ENCODE data around the gene PLCB3.

The PLCB3 gene

GRCh38 chr11:64222651-64223000 is 28.7 kb upstream of the PLCB3 start:
- peaks cover 33% of the 10 kb centered on the region for H3K36me3 ChIP-seq (replicated peaks; ENCODE audit: low read depth, low read length)

GRCh38 chr11:64223001-64223651 is 28.2 kb upstream of the PLCB3 start:
- Histone ChIP-seq H3K9ac (ENCODE audit: low read length) (no peak overlapping the region), H3K4me1 (ENCODE audit: low read length) (peaks cover 20% of the 10 kb centered on the region), H3K79me2 (ENCODE audit: low read length) (peaks cover 17% of the 10 kb centered on the region), H3K9me3 (ENCODE audit: insufficient read depth, low read length) (no peaks in the 10 kb centered on the region), H3K4me3 (ENCODE audit: low read length) (no peak overlapping the region), H3K4me2 (ENCODE audit: low read length) (no peak overlapping the region), H3K27me3 (ENCODE audit: low read depth, low read length) (no peaks in the 10 kb centered on the region), H4K20me1 (ENCODE audit: insufficient read depth, low read length) (no peaks in the 10 kb centered on the region), H3K36me3 (replicated peaks; ENCODE audit: low read depth, low read length) (peaks cover 33% of the 10 kb centered on the region), H2AFZ (ENCODE audit: low read depth, low read length) (no peak overlapping the region), H3K27ac (ENCODE audit: low read length) (no peak overlapping the region)
- no peak for TF ChIP-seq CTCF (IDR thresholded peaks at IDR 0.05; ENCODE audit: low read depth, low read length)
- TF ChIP-seq EZH2phosphoT487 (IDR thresholded peaks at IDR 0.05; ENCODE audit: low read depth), result no peak

More at GRCh38 chr11:64222651-64223000, 28.7 kb upstream of the PLCB3 start:
- Histone ChIP-seq H4K20me1 (ENCODE audit: insufficient read depth, low read length) (no peaks in the 10 kb centered on the region), H3K9me3 (ENCODE audit: insufficient read depth, low read length) (no peaks in the 10 kb centered on the region), H3K4me3 (ENCODE audit: low read length) (no peak overlapping the region), H3K27me3 (ENCODE audit: low read depth, low read length) (no peaks in the 10 kb centered on the region), H3K79me2 (ENCODE audit: low read length) (peaks cover 17% of the 10 kb centered on the region), H3K4me1 (ENCODE audit: low read length) (peaks cover 19% of the 10 kb centered on the region), H3K4me2 (ENCODE audit: low read length) (no peak overlapping the region), H3K27ac (ENCODE audit: low read length) (no peak overlapping the region), H3K9ac (ENCODE audit: low read length) (no peak overlapping the region), H2AFZ (ENCODE audit: low read depth, low read length) (no peak overlapping the region)
- TF ChIP-seq CTCF (IDR thresholded peaks at IDR 0.05; ENCODE audit: low read depth, low read length), result no peak
- TF ChIP-seq EZH2phosphoT487 (IDR thresholded peaks at IDR 0.05; ENCODE audit: low read depth), result no peak

- Histone ChIP-seq H3K36me3 (replicated peaks; ENCODE audit: low read depth, low read length) (peaks cover 24% of the 10 kb centered on the region), H3K9me3 (ENCODE audit: insufficient read depth, low read length) (no peaks in the 10 kb centered on the region), H2AFZ (ENCODE audit: low read depth, low read length) (no peak overlapping the region), H3K27me3 (ENCODE audit: low read depth, low read length) (no peaks in the 10 kb centered on the region), H4K20me1 (ENCODE audit: insufficient read depth, low read length) (no peaks in the 10 kb centered on the region), H3K27ac (ENCODE audit: low read length) (no peak overlapping the region), H3K9ac (ENCODE audit: low read length) (no peak overlapping the region), H3K79me2 (ENCODE audit: low read length) (peaks cover 17% of the 10 kb centered on the region), H3K4me3 (ENCODE audit: low read length) (no peak overlapping the region), H3K4me1 (ENCODE audit: low read length) (peaks cover 20% of the 10 kb centered on the region), H3K4me2 (ENCODE audit: low read length) (no peak overlapping the region)
- no peak for TF ChIP-seq CTCF (IDR thresholded peaks at IDR 0.05; ENCODE audit: low read depth, low read length)
- TF ChIP-seq EZH2phosphoT487 (IDR thresholded peaks at IDR 0.05; ENCODE audit: low read depth), result no peak
Observed at GRCh38 chr11:64224151-64224890, 27.0 kb upstream of the PLCB3 start.

- Histone ChIP-seq H3K4me3 (ENCODE audit: low read length) (peak overlapping the region; percentile 95), H3K27me3 (ENCODE audit: low read depth, low read length) (no peaks in the 10 kb centered on the region), H3K79me2 (ENCODE audit: low read length) (peaks cover 17% of the 10 kb centered on the region), H3K4me2 (ENCODE audit: low read length) (peak overlapping the region; percentile 76), H3K36me3 (replicated peaks; ENCODE audit: low read depth, low read length) (peaks cover 17% of the 10 kb centered on the region), H3K27ac (ENCODE audit: low read length) (peak overlapping the region; percentile 68), H3K4me1 (ENCODE audit: low read length) (peaks cover 19% of the 10 kb centered on the region), H3K9me3 (ENCODE audit: insufficient read depth, low read length) (no peaks in the 10 kb centered on the region), H4K20me1 (ENCODE audit: insufficient read depth, low read length) (no peaks in the 10 kb centered on the region), H2AFZ (ENCODE audit: low read depth, low read length) (no peak overlapping the region), H3K9ac (ENCODE audit: low read length) (peak overlapping the region; percentile 96)
- TF ChIP-seq EZH2phosphoT487 (IDR thresholded peaks at IDR 0.05; ENCODE audit: low read depth) (no peak), CTCF (IDR thresholded peaks at IDR 0.05; ENCODE audit: low read depth, low read length) (no peak)
Observed at GRCh38 chr11:64224891-64225607, 26.3 kb upstream of the PLCB3 start.

Data from OCI-LY3 (cell line).